ENCODE data around the gene VAMP4. TPM values are rescaled to one million over a fixed set of nuclear protein-coding genes. Genes with fewer than 3 reads are reported as not detected.
"Not testable (repeated sequence)": the region's sequence is repeated elsewhere in the genome, so short reads cannot be mapped to it uniquely, and the experiment has no call there.

VAMP4 gene
- total RNA-seq, 1 donor from 2014 or later = 7.4 TPM

DNA sequence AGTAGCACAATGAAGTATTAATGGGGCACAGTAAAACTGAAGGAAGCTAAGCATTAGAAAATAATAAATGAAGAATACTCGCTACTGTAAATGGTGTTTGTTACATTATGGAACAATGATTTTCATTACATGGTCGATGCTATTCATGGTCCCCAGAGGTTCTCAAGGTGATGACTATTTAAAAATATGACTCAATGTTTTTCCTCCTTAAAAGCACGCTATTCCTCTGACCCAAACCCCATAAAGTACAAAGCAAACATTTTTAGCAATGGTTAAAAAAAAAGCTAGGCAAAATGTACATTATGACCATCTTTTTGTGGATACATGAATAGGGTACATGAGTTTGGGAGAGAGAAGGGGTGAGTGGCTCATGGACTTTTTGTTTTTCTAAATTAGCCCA lies 34.3 kb downstream of the VAMP4 start:
- no peak overlapping the region for H3K4me3 ChIP-seq (ENCODE audit: insufficient read depth, low read depth, low read length)
- Mint-ChIP-seq H3K9me3 (ENCODE audit: unreplicated experiment) (no peaks in the 10 kb centered on the region), H3K27ac (ENCODE audit: unreplicated experiment) (no peak overlapping the region), H3K4me1 (ENCODE audit: low read depth, unreplicated experiment) (no peaks in the 10 kb centered on the region), H3K36me3 (ENCODE audit: low read depth, unreplicated experiment) (no peaks in the 10 kb centered on the region), H3K4me3 (ENCODE audit: unreplicated experiment) (no peak overlapping the region), H3K27me3 (ENCODE audit: low read depth, unreplicated experiment) (no peaks in the 10 kb centered on the region)
- H3K27ac ChIP-seq (ENCODE audit: low read depth, low read length) = no peak overlapping the region
- H4K20me1 ChIP-seq (ENCODE audit: insufficient read depth, low read length) = no peaks in the 10 kb centered on the region
- H3K36me3 ChIP-seq (ENCODE audit: insufficient read depth, low read length) = peaks cover 13% of the 10 kb centered on the region
- FAIRE-seq (no peak), DNase-seq (ENCODE audit: low read depth) (no peak)
- no peak for TF ChIP-seq CTCF (IDR thresholded peaks at IDR 0.05; ENCODE audit: insufficient read depth, low read depth, low read length)
- TF ChIP-seq EZH2 (IDR thresholded peaks at IDR 0.05; ENCODE audit: insufficient read depth, low read length) = no peak
- no peaks in the 10 kb centered on the region for H3K9me3 ChIP-seq (ENCODE audit: insufficient read depth, low read depth, low read length)
- H3K79me2 ChIP-seq (ENCODE audit: insufficient read depth, low read length) = no peaks in the 10 kb centered on the region
- H2AFZ ChIP-seq (ENCODE audit: low read depth, low read length) = no peak overlapping the region
- no peaks in the 10 kb centered on the region for H3K27me3 ChIP-seq (ENCODE audit: insufficient read depth, low read length)
- H3K4me1 ChIP-seq (ENCODE audit: insufficient read depth, low read length) = no peaks in the 10 kb centered on the region
- no peak overlapping the region for H3K9ac ChIP-seq (ENCODE audit: low read length)
- H3K4me2 ChIP-seq (ENCODE audit: low read length) = no peak overlapping the region

DNA sequence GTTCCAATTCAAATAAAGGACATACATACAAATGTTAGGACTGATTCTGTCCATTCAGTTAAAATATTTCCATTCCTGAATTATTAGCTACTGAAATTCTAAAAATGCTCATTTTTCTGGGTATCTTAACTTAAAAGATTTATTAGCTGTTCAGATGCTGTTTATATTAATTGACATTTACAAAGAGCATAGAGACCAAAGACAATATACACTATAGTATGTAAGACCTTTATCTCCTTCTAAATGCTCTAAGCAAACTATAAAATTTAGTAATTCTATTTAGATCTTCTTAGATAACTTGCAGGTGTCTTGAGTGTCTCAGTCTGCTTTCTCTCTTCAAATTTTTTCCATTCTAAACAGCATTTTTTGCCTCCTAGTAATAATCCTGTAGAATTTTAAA lies 39.3 kb downstream of the VAMP4 start:
- Histone ChIP-seq H3K36me3 (ENCODE audit: insufficient read depth, low read length) (peaks cover 6% of the 10 kb centered on the region), H3K9me3 (ENCODE audit: insufficient read depth, low read depth, low read length) (no peaks in the 10 kb centered on the region), H2AFZ (ENCODE audit: low read depth, low read length) (no peak overlapping the region), H3K9ac (ENCODE audit: low read length) (no peak overlapping the region), H3K4me3 (ENCODE audit: insufficient read depth, low read depth, low read length) (no peak overlapping the region), H3K4me2 (ENCODE audit: low read length) (no peak overlapping the region), H4K20me1 (ENCODE audit: insufficient read depth, low read length) (no peaks in the 10 kb centered on the region), H3K27me3 (ENCODE audit: insufficient read depth, low read length) (no peaks in the 10 kb centered on the region), H3K79me2 (ENCODE audit: insufficient read depth, low read length) (no peaks in the 10 kb centered on the region), H3K4me1 (ENCODE audit: insufficient read depth, low read length) (no peaks in the 10 kb centered on the region), H3K27ac (ENCODE audit: low read depth, low read length) (no peak overlapping the region)
- Mint-ChIP-seq H3K27ac (ENCODE audit: unreplicated experiment) (no peak overlapping the region), H3K4me3 (ENCODE audit: unreplicated experiment) (no peak overlapping the region), H3K36me3 (ENCODE audit: low read depth, unreplicated experiment) (peaks cover under 1% of the 10 kb centered on the region), H3K4me1 (ENCODE audit: low read depth, unreplicated experiment) (peaks cover 9% of the 10 kb centered on the region), H3K9me3 (ENCODE audit: unreplicated experiment) (no peaks in the 10 kb centered on the region), H3K27me3 (ENCODE audit: low read depth, unreplicated experiment) (no peaks in the 10 kb centered on the region)
- no peak for TF ChIP-seq CTCF (IDR thresholded peaks at IDR 0.05; ENCODE audit: insufficient read depth, low read depth, low read length)
- no peak for TF ChIP-seq EZH2 (IDR thresholded peaks at IDR 0.05; ENCODE audit: insufficient read depth, low read length)
- FAIRE-seq = no peak
- no peak for DNase-seq (ENCODE audit: low read depth)

DNA sequence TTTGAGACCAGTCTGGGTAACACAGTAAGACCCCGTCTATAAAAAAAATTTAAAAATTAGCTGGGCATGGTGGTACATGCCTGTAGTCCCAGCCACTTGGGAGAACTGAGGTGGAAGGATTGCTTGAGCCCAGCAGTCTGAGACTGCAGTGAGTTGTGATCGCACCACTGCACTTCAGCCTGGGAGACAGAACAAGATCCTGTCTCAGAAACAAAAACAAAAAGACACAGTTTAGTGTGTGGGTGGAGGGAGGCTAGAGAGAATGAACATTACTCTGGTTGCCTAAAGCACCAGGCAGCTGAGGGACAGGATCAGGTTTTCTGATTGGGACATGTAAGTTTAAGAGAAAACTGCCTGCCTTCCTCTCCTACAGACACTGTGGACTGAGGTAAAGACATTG lies 42.3 kb downstream of the VAMP4 start:
- no peak overlapping the region for H3K27ac Mint-ChIP-seq (ENCODE audit: unreplicated experiment)
- FAIRE-seq = no peak
- no peak for DNase-seq (ENCODE audit: low read depth)

DNA sequence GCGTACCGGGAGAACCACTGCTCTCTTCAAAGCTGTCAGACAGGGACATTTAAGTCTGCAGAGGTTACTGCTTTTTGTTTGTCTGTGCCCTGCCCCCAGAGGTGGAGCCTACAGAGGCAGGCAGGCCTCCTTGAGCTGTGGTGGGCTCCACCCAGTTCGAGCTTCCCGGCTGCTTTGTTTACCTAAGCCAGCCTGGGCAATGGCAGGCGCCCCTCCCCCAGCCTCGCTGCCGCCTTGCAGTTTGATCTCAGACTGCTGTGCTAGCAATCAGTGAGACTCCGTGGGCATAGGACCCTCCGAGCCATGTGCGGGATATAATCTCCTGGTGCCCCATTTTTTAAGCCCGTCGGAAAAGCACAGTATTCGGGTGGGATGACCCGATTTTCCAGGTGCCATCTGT lies 46.1 kb downstream of the VAMP4 start:
- H3K79me2 ChIP-seq (ENCODE audit: insufficient read depth, low read length); H3K4me3 Mint-ChIP-seq (ENCODE audit: unreplicated experiment); H2AFZ ChIP-seq (ENCODE audit: low read depth, low read length); H3K27me3 Mint-ChIP-seq (ENCODE audit: low read depth, unreplicated experiment); H3K4me1 Mint-ChIP-seq (ENCODE audit: low read depth, unreplicated experiment); H3K9ac ChIP-seq (ENCODE audit: low read length); H3K4me1 ChIP-seq (ENCODE audit: insufficient read depth, low read length); H3K9me3 Mint-ChIP-seq (ENCODE audit: unreplicated experiment); H3K4me3 ChIP-seq (ENCODE audit: insufficient read depth, low read depth, low read length); H4K20me1 ChIP-seq (ENCODE audit: insufficient read depth, low read length); H3K9me3 ChIP-seq (ENCODE audit: insufficient read depth, low read depth, low read length); H3K36me3 ChIP-seq (ENCODE audit: insufficient read depth, low read length); H3K27ac ChIP-seq (ENCODE audit: low read depth, low read length); FAIRE-seq; H3K27me3 ChIP-seq (ENCODE audit: insufficient read depth, low read length); H3K27ac Mint-ChIP-seq (ENCODE audit: unreplicated experiment); H3K36me3 Mint-ChIP-seq (ENCODE audit: low read depth, unreplicated experiment); H3K4me2 ChIP-seq (ENCODE audit: low read length); DNase-seq (ENCODE audit: low read depth): not testable (repeated sequence)

More for the DNA sequence above, 42.3 kb downstream of the VAMP4 start:
- peaks cover 9% of the 10 kb centered on the region for H3K4me1 Mint-ChIP-seq (ENCODE audit: low read depth, unreplicated experiment)
- Histone ChIP-seq H4K20me1 (ENCODE audit: insufficient read depth, low read length) (no peaks in the 10 kb centered on the region), H3K4me3 (ENCODE audit: insufficient read depth, low read depth, low read length) (no peak overlapping the region), H3K36me3 (ENCODE audit: insufficient read depth, low read length) (no peaks in the 10 kb centered on the region), H2AFZ (ENCODE audit: low read depth, low read length) (no peak overlapping the region), H3K9ac (ENCODE audit: low read length) (no peak overlapping the region), H3K4me1 (ENCODE audit: insufficient read depth, low read length) (no peaks in the 10 kb centered on the region), H3K27ac (ENCODE audit: low read depth, low read length) (no peak overlapping the region), H3K79me2 (ENCODE audit: insufficient read depth, low read length) (no peaks in the 10 kb centered on the region), H3K27me3 (ENCODE audit: insufficient read depth, low read length) (no peaks in the 10 kb centered on the region), H3K4me2 (ENCODE audit: low read length) (no peak overlapping the region), H3K9me3 (ENCODE audit: insufficient read depth, low read depth, low read length) (no peaks in the 10 kb centered on the region)
- no peaks in the 10 kb centered on the region for H3K27me3 Mint-ChIP-seq (ENCODE audit: low read depth, unreplicated experiment)
- peaks cover 6% of the 10 kb centered on the region for H3K36me3 Mint-ChIP-seq (ENCODE audit: low read depth, unreplicated experiment)
- peaks cover 7% of the 10 kb centered on the region for H3K9me3 Mint-ChIP-seq (ENCODE audit: unreplicated experiment)
- TF ChIP-seq EZH2 (IDR thresholded peaks at IDR 0.05; ENCODE audit: insufficient read depth, low read length) (no peak), CTCF (IDR thresholded peaks at IDR 0.05; ENCODE audit: insufficient read depth, low read depth, low read length) (no peak)
- H3K4me3 Mint-ChIP-seq (ENCODE audit: unreplicated experiment) = no peak overlapping the region
